T1000 (cell line): Measurements from ENCODE around the gene MS4A15.
"Not testable (repeated sequence)": the region's sequence is repeated elsewhere in the genome, so short reads cannot be mapped to it uniquely, and the experiment has no call there.

Experiments
- DNase-seq: peaks from one replicate; lab custom pipeline; 2025; ENCODE audit warnings: mixed read lengths; lab: John Stamatoyannopoulos, UW

MS4A15 gene

DNA sequence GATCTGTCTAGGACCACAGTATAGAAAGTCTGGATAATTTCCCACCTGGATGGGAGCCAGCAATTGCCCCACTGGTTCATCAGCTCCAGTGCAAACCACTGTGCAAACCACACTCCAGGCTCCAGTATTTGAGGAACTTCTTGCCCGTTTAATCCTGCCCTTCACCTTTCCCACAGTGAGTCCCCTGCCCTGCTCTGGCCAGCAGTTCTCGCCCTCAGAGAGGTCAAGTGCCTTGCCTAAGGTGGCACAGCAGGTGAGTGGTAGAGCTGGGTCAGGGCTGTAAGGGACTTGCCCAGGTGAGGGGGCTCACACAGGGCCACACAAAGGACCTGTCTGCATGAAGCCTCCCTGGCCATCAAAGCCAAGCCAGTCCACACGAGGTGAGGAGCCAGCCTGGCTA, 52.6 kb downstream of the MS4A15 start:
- no peak for DNase-seq

- DNase-seq: no peak
These were observed 53.0 kb downstream of the MS4A15 start for GRCh38 chr11:60809691-60810090.

GRCh38 chr11:60810151-60810550, 53.5 kb downstream of the MS4A15 start:
- DNase-seq: no peak

- no peak for DNase-seq
These were observed 53.9 kb downstream of the MS4A15 start for GRCh38 chr11:60810569-60810968.

- DNase-seq: no peak
These were observed 56.7 kb downstream of the MS4A15 start for GRCh38 chr11:60813324-60813723.

GRCh38 chr11:60814112-60814511, 57.4 kb downstream of the MS4A15 start:
- no peak for DNase-seq

DNA sequence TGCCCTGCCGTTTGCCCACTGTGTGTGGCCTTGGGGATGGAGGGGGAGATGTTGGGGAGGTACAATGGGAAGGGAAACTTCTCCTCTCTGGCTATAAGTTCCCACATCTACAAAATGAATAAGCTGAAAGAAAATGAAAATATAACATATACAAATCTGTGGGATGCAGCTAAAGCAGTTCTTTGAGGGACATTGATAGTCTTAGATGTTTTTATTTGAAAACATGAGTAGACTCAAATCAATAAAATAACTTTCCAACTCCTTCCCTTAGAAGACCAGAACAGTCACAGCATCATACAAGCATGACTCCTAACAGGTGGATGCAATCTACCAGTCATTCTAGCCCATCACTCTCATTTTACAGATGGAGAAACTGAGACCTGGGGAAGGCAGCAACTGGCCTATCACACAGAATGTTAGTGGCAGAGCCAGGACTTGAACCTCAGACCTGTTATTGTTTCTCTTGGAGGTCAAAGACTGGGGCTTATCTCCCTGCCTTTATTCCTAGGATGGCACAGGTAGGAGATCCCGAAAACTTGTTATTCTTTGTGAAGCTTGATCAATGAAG, 60.0 kb downstream of the MS4A15 start:
- DNase-seq: no peak

DNA sequence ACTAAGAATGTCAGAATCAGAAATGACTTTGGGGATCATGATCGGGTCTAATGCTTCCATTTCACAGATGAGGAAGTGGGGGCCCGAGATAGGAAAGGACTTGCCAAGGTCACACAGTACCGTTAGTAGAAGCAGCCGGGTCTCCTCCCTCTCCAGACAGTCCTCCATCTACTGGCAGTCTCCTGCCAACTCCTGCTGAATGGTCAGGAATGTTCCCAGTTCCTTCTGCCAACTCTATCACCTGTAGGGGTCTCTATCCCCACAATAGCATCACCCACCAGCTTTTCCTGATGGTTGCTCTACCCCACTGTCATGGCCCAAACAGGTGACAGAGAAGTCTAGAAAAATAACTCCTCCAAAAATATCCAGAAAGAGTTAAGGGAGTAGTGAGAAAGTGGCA, 61.4 kb downstream of the MS4A15 start:
- DNase-seq: no peak

GRCh38 chr11:60821827-60822599, 65.3 kb downstream of the MS4A15 start:
- DNase-seq: no peak

DNA sequence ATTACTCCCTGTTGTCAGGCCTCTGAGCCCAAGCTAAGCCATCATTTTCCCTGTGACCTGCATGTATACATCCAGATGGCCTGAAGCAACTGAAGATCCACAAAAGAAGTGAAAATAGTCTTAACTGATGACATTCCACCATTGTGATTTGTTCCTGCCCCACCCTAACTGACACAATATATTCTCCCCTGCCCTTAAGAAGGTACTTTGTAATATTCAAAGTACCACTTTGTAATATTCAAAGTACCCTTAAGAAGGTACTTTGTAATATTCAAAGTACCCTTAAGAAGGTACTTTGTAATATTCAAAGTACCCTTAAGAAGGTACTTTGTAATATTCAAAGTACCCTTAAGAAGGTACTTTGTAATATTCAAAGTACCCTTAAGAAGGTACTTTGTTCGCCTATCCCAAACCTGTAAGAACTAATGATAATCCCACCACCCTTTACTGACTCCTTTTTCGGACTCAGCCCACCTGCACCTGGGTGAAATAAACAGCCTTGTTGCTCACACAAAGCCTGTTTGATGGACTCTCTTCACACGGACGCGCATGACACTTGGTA, 67.2 kb downstream of the MS4A15 start:
- not testable (repeated sequence) for DNase-seq

DNA sequence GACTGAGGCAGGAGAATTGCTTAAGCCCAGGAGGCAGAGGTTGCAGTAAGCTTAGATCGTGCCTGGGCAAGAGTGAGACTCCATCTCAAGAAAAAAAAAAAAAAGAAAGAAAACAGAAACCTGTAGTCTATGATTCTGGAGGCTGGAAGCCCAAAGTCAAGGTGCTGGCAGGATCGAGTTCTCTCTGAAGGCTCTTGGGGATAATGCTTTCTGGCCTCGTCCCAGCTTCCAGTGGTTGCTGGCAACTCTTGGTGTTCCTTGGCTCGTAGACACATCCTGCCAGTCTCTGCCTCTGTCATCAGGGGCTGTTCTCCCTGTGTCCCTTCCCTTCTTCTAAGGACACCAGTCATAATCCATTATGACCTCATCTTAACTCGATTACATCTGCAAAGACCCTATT, 68.5 kb downstream of the MS4A15 start:
- DNase-seq: no peak

GRCh38 chr11:60825790-60826189, 69.1 kb downstream of the MS4A15 start:
- DNase-seq: no peak
